Ishikawa (cell line): ENCODE results near the gene ZNHIT1.
A peak's percentile ranks its signal among the peaks of the same experiment; 100 is the strongest.

Source experiments
- CEBPB ChIP-seq: IDR thresholded peaks from 2 replicates; pipeline ENCODE4 v1.6.1; 2012
- CREB1 ChIP-seq: IDR thresholded peaks from 2 replicates; pipeline ENCODE4 v1.6.1; 2012; ENCODE audit warnings: low read depth
- EGR1 ChIP-seq: IDR thresholded peaks from 2 replicates; pipeline ENCODE4 v1.6.1; 2012
- EP300 ChIP-seq: IDR thresholded peaks from 2 replicates; pipeline ENCODE4 v1.6.1; 2012; ENCODE audit warnings: borderline replicate concordance
- FOXM1 ChIP-seq: IDR thresholded peaks from 2 replicates; pipeline ENCODE4 v1.6.1; 2012; ENCODE audit warnings: low read depth, borderline replicate concordance
- MAX ChIP-seq: IDR thresholded peaks from 2 replicates; pipeline ENCODE4 v1.6.1; 2012
- NFIC ChIP-seq: IDR thresholded peaks from 2 replicates; pipeline ENCODE4 v1.6.1; 2012
- RAD21 ChIP-seq: IDR thresholded peaks from 2 replicates; pipeline ENCODE4 v1.6.1; 2012; ENCODE audit warnings: low read depth
- TAF1 ChIP-seq: IDR thresholded peaks from 2 replicates; pipeline ENCODE4 v1.6.1; 2012; ENCODE audit warnings: low read depth, mild to moderate bottlenecking
- TCF12 ChIP-seq: IDR thresholded peaks from 2 replicates; pipeline ENCODE4 v1.6.1; 2012; ENCODE audit warnings: low read depth
- TEAD4 ChIP-seq: IDR thresholded peaks from 2 replicates; pipeline ENCODE4 v1.6.1; 2012
- YY1 ChIP-seq: IDR thresholded peaks from 2 replicates; pipeline ENCODE4 v1.6.1; 2012; ENCODE audit warnings: low read depth
- ZBTB7A ChIP-seq: IDR thresholded peaks from 2 replicates; pipeline ENCODE4 v1.6.1; 2012; ENCODE audit warnings: low read depth
- TF ChIP-seq, protein P1 (sequence below): IDR thresholded peaks from 2 replicates; pipeline ENCODE4 v1.6.1; 2012
- TF ChIP-seq, protein P2 (sequence below): IDR thresholded peaks from 2 replicates; pipeline ENCODE4 v1.6.1; 2012; ENCODE audit warnings: low read depth, mild to moderate bottlenecking

ZNHIT1 gene

DNA sequence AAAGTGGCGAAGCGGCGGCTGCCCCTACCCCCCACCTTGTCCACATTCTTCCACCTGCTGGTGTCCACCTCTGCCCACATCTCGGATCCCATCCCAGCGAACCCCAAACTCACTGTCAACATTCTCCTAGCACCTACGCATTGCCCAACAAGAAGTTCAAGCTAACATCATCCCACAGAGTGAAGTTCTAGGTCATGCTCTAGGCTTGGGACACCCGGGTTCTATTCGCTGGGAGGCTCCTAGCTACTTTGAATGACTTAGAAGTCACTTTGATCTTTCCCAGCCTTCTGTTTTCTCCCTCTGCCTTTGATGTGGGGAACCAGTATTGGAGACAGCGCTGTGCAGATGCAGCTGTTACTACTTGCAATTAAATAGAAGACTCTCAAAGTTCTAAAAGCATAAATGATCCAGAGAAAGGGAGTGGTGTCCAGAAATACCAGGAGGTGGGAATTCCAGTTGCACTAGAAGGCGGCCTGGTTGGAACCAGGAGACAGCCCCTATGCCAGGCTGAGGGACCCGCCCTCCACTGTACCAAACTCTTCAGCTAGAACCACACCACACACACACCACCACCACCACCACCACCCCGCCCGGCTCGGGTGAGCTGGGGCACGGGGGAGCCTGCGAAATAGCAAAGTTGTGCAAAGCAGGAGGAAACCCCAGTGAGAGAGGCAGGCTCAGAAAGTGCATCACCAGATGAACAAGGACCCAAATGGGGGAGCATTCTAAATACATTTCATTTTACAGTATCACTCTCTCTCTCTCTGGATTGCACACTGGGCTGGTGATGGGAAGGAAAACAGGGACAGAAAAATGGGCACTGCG, 47.1 kb upstream of the ZNHIT1 start:
- TF ChIP-seq YY1, result no peak
- TF ChIP-seq, protein P1, sequence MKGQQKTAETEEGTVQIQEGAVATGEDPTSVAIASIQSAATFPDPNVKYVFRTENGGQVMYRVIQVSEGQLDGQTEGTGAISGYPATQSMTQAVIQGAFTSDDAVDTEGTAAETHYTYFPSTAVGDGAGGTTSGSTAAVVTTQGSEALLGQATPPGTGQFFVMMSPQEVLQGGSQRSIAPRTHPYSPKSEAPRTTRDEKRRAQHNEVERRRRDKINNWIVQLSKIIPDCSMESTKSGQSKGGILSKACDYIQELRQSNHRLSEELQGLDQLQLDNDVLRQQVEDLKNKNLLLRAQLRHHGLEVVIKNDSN, result no peak
- TF ChIP-seq TAF1, result no peak
- TF ChIP-seq FOXM1, result no peak

GRCh38 chr7:101171442-101171837, 46.5 kb upstream of the ZNHIT1 start:
- TF ChIP-seq ZBTB7A, result no peak

DNA sequence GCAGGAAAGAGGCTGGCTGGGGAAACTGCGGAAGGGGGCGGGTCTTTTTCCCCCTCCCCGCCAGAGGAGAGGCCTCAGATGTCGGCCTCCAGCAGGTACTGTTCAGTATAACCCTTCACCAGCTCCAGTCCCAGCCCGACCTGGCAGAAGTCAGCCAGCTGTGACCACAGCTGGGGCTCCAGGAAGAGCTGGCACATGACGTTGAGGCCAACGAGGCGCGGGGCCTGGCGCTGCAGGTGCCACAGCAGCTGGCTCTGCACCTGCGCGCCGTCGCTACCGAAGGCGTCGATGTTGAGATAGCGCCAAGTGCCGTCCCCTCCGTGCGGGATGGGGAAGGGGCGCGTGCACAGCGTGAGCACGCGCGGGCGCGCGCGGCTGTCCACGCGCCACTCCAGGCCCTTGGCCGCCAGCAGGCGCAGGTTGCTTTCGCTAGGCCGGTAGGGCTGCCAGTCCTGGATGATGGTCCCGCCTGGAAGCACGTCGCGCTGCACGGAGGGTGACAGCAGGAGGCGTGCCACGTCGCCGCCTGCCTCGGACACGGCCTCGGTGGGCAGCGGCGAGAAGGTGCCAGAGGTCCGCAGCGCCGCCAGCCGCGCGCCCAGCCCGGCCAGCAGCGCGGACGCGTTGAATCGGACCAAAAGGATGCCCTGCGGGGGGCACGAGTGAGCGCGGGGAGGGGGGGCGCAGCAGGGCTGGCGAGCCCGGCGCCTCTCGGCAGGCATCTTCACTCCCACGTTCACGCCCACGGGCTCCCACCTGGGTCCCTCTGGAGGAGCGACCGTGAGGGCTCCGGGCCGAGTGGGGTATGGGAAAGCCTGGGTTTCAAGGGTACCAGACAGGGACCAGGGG, 45.7 kb upstream of the ZNHIT1 start:
- TF ChIP-seq TEAD4 (no peak), FOXM1 (no peak), YY1 (no peak), EGR1 (peak; percentile 58), ZBTB7A (no peak), TCF12 (peak; percentile 49; the same call in 1 of the 2 replicates), RAD21 (no peak), TAF1 (no peak), MAX (peak; percentile 88), EP300 (0 out of 2 replicates have a peak, but pooled peaks have one; percentile 19), NFIC (no peak), CEBPB (no peak), CREB1 (no peak)
- TF ChIP-seq, protein P1, result no peak
- TF ChIP-seq, protein P2, sequence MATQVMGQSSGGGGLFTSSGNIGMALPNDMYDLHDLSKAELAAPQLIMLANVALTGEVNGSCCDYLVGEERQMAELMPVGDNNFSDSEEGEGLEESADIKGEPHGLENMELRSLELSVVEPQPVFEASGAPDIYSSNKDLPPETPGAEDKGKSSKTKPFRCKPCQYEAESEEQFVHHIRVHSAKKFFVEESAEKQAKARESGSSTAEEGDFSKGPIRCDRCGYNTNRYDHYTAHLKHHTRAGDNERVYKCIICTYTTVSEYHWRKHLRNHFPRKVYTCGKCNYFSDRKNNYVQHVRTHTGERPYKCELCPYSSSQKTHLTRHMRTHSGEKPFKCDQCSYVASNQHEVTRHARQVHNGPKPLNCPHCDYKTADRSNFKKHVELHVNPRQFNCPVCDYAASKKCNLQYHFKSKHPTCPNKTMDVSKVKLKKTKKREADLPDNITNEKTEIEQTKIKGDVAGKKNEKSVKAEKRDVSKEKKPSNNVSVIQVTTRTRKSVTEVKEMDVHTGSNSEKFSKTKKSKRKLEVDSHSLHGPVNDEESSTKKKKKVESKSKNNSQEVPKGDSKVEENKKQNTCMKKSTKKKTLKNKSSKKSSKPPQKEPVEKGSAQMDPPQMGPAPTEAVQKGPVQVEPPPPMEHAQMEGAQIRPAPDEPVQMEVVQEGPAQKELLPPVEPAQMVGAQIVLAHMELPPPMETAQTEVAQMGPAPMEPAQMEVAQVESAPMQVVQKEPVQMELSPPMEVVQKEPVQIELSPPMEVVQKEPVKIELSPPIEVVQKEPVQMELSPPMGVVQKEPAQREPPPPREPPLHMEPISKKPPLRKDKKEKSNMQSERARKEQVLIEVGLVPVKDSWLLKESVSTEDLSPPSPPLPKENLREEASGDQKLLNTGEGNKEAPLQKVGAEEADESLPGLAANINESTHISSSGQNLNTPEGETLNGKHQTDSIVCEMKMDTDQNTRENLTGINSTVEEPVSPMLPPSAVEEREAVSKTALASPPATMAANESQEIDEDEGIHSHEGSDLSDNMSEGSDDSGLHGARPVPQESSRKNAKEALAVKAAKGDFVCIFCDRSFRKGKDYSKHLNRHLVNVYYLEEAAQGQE, result no peak

- TF ChIP-seq ZBTB7A (peak; percentile 81), MAX (peak; percentile 84), RAD21 (no peak), TEAD4 (no peak), TCF12 (0 out of 2 replicates have a peak, but pooled peaks have one; percentile 42), TAF1 (no peak), EP300 (no peak), CREB1 (no peak), CEBPB (no peak), EGR1 (no peak), YY1 (no peak), FOXM1 (no peak), NFIC (peak; percentile 95)
- TF ChIP-seq, protein P1, result peak; percentile 19; the same call in 1 of the 2 replicates
- TF ChIP-seq, protein P2, result no peak
These were observed 44.9 kb upstream of the ZNHIT1 start for GRCh38 chr7:101172854-101173751.
